Lower leg skin (tissue), 4 donors: Measurements from ENCODE around the gene SLC29A1. TPM values are rescaled to one million over a fixed set of nuclear protein-coding genes. Genes with fewer than 3 reads are reported as not detected.

ENCODE experiments used
- DNase-seq, 2 donors: peaks; one replicate each; pipeline ENCODE4 v3.0.0-alpha.2; 2019; ENCODE audit warnings: low spot score in 2 of 2
- H3K4me3 ChIP-seq: fragments of 200-600 bp; sonication (generic); 2 replicates; pipeline ENCODE4 v1.5.1; 2017; ENCODE audit warnings: mild to moderate bottlenecking, low read depth; ENCODE audit not compliant: poor library complexity, severe bottlenecking
- POLR2A ChIP-seq, 2 donors: fragments of 450-650 bp; IDR thresholded peaks; one replicate each; pipeline ENCODE4 v1.6.1; 2016 to 2017; ENCODE audit warnings: antibody characterized with exemption in 2 of 2, mild to moderate bottlenecking in 1 of 2, moderate library complexity in 1 of 2
- WGBS, 2 donors: methylation state at CpG; one replicate each; pipeline ENCODE4 v1.1.5; 2018; 5-methylcytosine and 5-hydroxymethylcytosine counted together
- intact Hi-C: fragments of 100-400 bp; cut with DNase I; formaldehyde crosslinking; loops from one replicate; pipeline ENCODE4 v1.15.0; 2023; ENCODE audit warnings: low total_unique reads
- total RNA-seq, 4 donors: library from RNA; depleted of rRNA; stranded (reverse); fragments of >200 nt; gene quantifications; one replicate each; pipeline ENCODE4 v1.1.0, GENCODE V29; 2016
- TF ChIP-seq, protein P1 (sequence below), 3 donors: fragments of 450-650 bp; IDR thresholded peaks; one replicate each; pipeline ENCODE4 v1.5.1; 2016; ENCODE audit warnings: antibody characterized with exemption in 3 of 3, mild to moderate bottlenecking in 3 of 3, moderate library complexity in 2 of 3

The SLC29A1 gene
- total RNA-seq, 4 donors from 2014 or later, result 54.6 to 86.4 (median 82.5) TPM

DNA sequence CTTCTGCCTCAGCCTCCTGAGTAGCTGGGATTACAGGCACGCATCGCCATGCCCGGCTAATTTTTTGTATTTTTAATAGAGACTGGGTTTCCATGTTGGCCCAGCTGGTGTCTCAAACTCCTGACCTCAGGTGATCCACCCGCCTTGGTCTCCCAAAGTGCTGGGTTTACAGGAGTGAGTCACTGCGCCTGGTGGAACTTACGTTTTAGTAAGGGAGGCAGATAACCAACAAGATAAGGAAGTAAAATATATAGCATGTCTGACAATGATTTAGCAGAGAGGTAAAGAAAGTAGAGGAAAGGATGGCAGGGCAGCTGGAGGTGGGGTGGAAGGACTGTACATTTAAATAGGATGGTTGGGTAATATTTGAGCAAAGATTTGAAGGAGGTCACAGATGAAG is 19.4 kb upstream of the SLC29A1 start:
- DNase-seq, result no peak
- intact Hi-C loops, result no loop called here
- TF ChIP-seq POLR2A (IDR thresholded peaks at IDR 0.05), result no peak
- WGBS, 2 donors, result 50 to 78% methylated on average over 6 of the region's 6 CpGs
- no peak overlapping the region for H3K4me3 ChIP-seq

DNA sequence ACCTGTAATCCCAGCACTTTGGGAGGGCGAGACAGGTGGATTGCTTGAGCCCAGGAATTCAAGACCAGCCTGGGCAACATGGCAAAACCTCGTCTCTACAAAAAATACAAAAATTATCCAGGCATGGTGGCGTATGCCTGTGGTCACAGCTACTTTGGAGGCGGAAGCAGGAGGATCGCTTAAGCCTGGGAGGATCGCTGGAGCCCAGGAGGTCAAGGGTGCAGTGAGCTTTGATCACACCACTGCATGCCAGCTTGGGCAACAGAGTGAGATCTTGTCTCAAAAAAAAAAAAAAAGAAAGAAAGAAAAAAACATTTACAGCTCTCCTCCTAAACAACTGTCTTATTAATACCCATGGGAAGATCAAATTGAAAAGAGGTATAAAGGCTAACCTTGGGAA is 15.4 kb upstream of the SLC29A1 start:
- intact Hi-C loops, result no loop called here
- H3K4me3 ChIP-seq, result no peak overlapping the region
- no peak for DNase-seq
- TF ChIP-seq, protein P1, sequence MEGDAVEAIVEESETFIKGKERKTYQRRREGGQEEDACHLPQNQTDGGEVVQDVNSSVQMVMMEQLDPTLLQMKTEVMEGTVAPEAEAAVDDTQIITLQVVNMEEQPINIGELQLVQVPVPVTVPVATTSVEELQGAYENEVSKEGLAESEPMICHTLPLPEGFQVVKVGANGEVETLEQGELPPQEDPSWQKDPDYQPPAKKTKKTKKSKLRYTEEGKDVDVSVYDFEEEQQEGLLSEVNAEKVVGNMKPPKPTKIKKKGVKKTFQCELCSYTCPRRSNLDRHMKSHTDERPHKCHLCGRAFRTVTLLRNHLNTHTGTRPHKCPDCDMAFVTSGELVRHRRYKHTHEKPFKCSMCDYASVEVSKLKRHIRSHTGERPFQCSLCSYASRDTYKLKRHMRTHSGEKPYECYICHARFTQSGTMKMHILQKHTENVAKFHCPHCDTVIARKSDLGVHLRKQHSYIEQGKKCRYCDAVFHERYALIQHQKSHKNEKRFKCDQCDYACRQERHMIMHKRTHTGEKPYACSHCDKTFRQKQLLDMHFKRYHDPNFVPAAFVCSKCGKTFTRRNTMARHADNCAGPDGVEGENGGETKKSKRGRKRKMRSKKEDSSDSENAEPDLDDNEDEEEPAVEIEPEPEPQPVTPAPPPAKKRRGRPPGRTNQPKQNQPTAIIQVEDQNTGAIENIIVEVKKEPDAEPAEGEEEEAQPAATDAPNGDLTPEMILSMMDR (IDR thresholded peaks at IDR 0.05), result no peak
- no peak for TF ChIP-seq POLR2A (IDR thresholded peaks at IDR 0.05)
- WGBS, 2 donors, result 93 to 95% methylated on average over 6 of the region's 6 CpGs

DNA sequence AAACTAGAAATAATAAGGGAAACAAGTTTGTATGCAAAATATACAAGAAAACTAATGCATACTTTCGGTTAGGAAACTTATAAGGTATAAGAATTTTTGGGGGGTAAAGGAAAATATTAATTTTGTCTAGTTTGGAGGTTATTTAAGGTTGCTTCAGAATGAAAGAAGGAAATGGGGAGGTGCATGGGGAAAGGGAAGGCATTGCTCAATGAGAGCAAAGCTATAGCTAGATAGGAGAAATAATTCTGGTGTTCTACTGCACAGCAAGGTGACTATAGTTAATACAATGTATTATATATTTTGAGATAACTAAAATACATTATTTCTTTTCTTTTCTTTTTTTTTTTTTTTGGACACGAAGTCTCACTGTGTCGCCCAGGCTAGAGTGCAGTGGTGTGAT is 12.1 kb upstream of the SLC29A1 start:
- H3K4me3 ChIP-seq, result no peak overlapping the region
- intact Hi-C loops, result no loop called here
- TF ChIP-seq POLR2A (IDR thresholded peaks at IDR 0.05), result no peak
- TF ChIP-seq, protein P1 (IDR thresholded peaks at IDR 0.05), result no peak
- no peak for DNase-seq
- WGBS, 2 donors, result 73 to 93% methylated on average over 3 of the region's 3 CpGs

DNA sequence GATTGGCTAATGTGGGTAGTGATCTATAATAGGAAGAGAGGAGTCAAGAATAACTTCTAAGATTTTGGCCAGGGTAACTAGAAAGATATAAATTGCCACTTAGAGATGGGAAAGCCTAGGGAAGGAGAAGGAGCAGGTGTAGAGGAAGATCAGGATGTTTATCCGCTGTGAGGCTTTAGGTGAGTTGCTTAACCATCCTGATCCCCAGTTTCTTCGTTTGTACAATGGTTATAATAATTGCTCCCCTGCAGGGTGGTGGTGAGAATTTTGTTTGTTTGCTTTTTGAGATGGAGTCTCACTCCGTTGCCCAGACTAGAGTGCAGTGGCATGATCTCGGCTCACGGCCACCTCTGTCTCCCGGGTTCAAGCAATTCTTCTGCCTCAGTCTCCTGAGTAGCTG is 9.1 kb upstream of the SLC29A1 start:
- WGBS, 2 donors, result 93 to 94% methylated on average over 6 of the region's 6 CpGs
- no peak overlapping the region for H3K4me3 ChIP-seq
- no peak for DNase-seq
- TF ChIP-seq, protein P1 (IDR thresholded peaks at IDR 0.05), result no peak
- TF ChIP-seq POLR2A (IDR thresholded peaks at IDR 0.05), result no peak
- intact Hi-C loops, result no loop called here

DNA sequence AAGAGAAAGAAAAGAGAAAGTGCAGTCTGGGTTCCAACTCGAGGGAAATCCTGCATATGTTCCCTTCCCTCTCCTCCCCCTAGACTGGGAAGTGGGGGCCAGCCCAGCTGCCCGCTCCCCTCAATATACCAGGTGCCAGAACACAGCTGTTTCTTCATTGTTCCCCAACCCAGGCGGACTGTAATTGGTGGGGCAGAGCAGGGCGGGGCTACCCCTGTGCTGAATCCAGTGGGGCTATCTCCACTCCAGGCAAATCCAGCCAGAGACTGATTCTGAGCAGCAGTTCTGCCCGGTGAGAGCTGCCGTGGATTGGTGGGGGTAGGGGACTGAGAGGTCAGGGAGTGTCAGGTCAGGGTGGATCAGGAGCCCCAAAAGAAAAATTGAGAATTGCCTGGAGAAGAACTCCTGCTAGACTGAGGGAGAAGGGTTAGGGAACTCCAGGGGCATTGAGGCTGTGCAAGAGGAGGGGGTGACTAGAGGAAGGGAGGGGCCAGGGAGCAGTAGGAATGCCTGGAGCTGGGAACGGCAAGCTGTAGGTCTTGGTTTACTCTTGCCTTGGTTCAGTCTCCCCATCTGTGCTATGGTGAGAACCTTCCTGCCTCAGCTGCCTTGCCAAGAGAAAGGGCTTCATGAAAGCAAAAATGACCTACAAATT is 6.6 kb upstream of the SLC29A1 start, which contains the start of gene MYMX:
MYMX (plus strand) TSS at position 250 of the 655 bp plus-strand sequence. CDS start 546 bp downstream, outside the sequence.
- no peak for DNase-seq
- TF ChIP-seq, protein P1 (IDR thresholded peaks at IDR 0.05), result no peak
- no peak for TF ChIP-seq POLR2A (IDR thresholded peaks at IDR 0.05)
- intact Hi-C loops, result no loop called here
- 22 to 36% methylated on average over 7 of the region's 7 CpGs for WGBS, 2 donors
- no peak within 1 kb of the TSS for H3K4me3 ChIP-seq

DNA sequence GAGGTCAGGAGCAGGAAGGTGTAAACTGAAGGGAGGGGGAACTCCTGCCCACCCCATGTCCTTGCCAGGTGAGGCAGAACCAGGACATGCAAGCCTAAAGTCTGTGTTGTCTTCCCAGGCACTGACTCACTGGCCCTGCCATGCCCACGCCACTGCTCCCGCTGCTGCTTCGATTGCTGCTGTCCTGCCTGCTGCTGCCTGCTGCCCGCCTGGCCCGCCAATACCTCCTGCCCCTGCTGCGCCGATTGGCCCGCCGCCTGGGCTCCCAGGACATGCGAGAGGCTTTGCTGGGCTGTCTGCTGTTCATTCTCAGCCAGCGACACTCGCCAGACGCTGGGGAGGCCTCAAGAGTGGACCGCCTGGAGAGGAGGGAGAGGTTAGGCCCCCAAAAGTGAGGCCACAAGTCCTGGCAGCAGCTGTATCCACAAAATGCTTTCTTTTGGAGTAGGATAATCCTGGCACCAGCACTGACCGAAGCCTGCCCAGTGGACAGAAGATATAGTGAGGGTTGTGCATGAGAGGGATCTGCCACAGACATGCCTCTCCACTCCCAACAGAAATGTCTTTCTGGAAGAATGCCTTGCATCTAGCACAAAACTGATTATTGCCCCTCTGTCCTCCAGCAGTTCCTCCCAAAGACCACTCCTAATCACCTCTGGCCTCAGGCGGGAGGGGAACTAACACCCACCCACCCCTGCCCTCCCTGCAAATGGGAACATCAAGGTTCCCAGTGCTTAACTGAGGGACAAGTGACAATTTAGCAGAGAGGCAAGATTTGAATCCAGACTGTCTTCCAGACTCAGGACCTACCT is 5.9 kb upstream of the SLC29A1 start:
- no peak for DNase-seq
- intact Hi-C loops, result no loop called here
- WGBS, 2 donors, result 74% methylated on average over 16 of the region's 16 CpGs
- no peak overlapping the region for H3K4me3 ChIP-seq
- no peak for TF ChIP-seq POLR2A (IDR thresholded peaks at IDR 0.05)
- TF ChIP-seq, protein P1 (IDR thresholded peaks at IDR 0.05), result no peak
